OCI-LY1 (cell line): ENCODE measurements around the gene UBE2G2.

Source experiments
- CTCF ChIP-seq: fragments of 200-600 bp; sonication (generic), shearing (Covaris generic); IDR thresholded peaks from 2 replicates; pipeline ENCODE4 v1.5.1; 2017; ENCODE audit warnings: mild to moderate bottlenecking, antibody characterized with exemption, low read length, moderate library complexity, mixed read lengths
- EZH2 ChIP-seq: fragments of 200-600 bp; sonication (generic), shearing (Covaris generic); IDR thresholded peaks from 2 replicates; pipeline ENCODE4 v1.8.0; 2017; ENCODE audit warnings: borderline replicate concordance, mixed run types, mild to moderate bottlenecking, antibody characterized with exemption, low read length, moderate library complexity, mixed read lengths

- TF ChIP-seq CTCF (no peak), EZH2 (no peak)
Measured at GRCh38 chr21:44834951-44835646, 33.5 kb upstream of the UBE2G2 start.
